B cell (primary cell): ENCODE measurements around the gene PARVG. TPM values are rescaled to one million over a fixed set of nuclear protein-coding genes. Genes with fewer than 3 reads are reported as not detected.

Experiments
- ATAC-seq: fragments of 200-7000 bp; cut with Tn5 transposase; one replicate; pipeline ENCODE4 v1.10.0; 2021; ENCODE audit warnings: low read depth, mild to moderate bottlenecking, moderate number of reproducible peaks, moderate library complexity
- CTCF ChIA-PET: fragments of 350-600 bp; sonication (Branson Sonifier 250); formaldehyde crosslinking; loops from one replicate; lab custom pipeline; 2021; ENCODE audit warnings: antibody characterized with exemption, inconsistent platforms; lab: Charles Lee
- POLR2A ChIA-PET: fragments of 350-600 bp; sonication (Branson Sonifier 250); formaldehyde crosslinking; loops from one replicate; lab custom pipeline; 2021; ENCODE audit warnings: antibody characterized with exemption; lab: Charles Lee
- DNase-seq: peaks from one replicate; pipeline ENCODE4 v3.0.0; 2013
- H2AFZ ChIP-seq: 2 replicates; pipeline ENCODE4 v1.6.1; 2012; ENCODE audit warnings: mild to moderate bottlenecking, low read depth, low read length; ENCODE audit not compliant: insufficient read depth, poor library complexity, severe bottlenecking
- H3K27ac ChIP-seq, 2 donors: 1 replicate in 1 of 2; 2 replicates in 1 of 2; pipeline ENCODE4 v1.5.1; 2012 to 2013; ENCODE audit warnings: low read length in 2 of 2, mild to moderate bottlenecking in 2 of 2, moderate library complexity in 1 of 2
- H3K27me3 ChIP-seq, 4 experiments: fragments of 200-600 bp in 1 of 4; sonication (generic) in 1 of 4; replicated peaks in 1 of 4; 1 replicate in 2 of 4; 2 replicates in 2 of 4; pipeline versions ENCODE4 v1.6.1 to v1.7.0; 2013 to 2016; ENCODE audit warnings: low read length in 3 of 4, mild to moderate bottlenecking in 2 of 4, mixed read lengths in 1 of 4, moderate library complexity in 1 of 4; ENCODE audit not compliant: insufficient read depth in 4 of 4, control insufficient read depth in 3 of 4; ENCODE audit errors: control extremely low read depth in 1 of 4
- H3K36me3 ChIP-seq, 2 experiments: replicated peaks in 1 of 2; 1 replicate in 1 of 2; 2 replicates in 1 of 2; pipeline versions ENCODE4 v1.6.1 to v1.7.1; 2013; ENCODE audit warnings: low read length in 1 of 2; ENCODE audit not compliant: insufficient read depth in 2 of 2, control insufficient read depth in 1 of 2; ENCODE audit errors: control extremely low read depth in 1 of 2, extremely low read depth in 1 of 2
- H3K4me1 ChIP-seq, 2 donors: fragments of 200-600 bp in 1 of 2; sonication (generic) in 1 of 2; 1 replicate in 1 of 2; 2 replicates in 1 of 2; pipeline versions ENCODE4 v1.5.1 to v1.6.1; 2013 to 2017; ENCODE audit warnings: low read length in 2 of 2; ENCODE audit not compliant: control insufficient read depth in 2 of 2, insufficient read depth in 2 of 2
- H3K4me2 ChIP-seq: replicated peaks from 2 replicates; pipeline ENCODE3; 2012; ENCODE audit warnings: mild to moderate bottlenecking, low read depth, low read length; ENCODE audit not compliant: poor library complexity, severe bottlenecking
- H3K4me3 ChIP-seq, 5 experiments: fragments of 200-600 bp in 1 of 5; sonication (generic) in 1 of 5; 1 replicate in 3 of 5; 2 replicates in 2 of 5; pipeline versions ENCODE4 v1.5.1 to v1.7.0; 2011 to 2016; ENCODE audit warnings: low read length in 4 of 5, mild to moderate bottlenecking in 4 of 5, low read depth in 2 of 5, control low read depth in 1 of 5, moderate library complexity in 1 of 5; ENCODE audit not compliant: insufficient read depth in 1 of 5; ENCODE audit errors: control extremely low read depth in 1 of 5, extremely low read depth in 1 of 5
- H3K79me2 ChIP-seq: fragments of 200-600 bp; sonication (generic); one replicate; pipeline ENCODE4 v1.6.0; 2016; ENCODE audit warnings: low read length; ENCODE audit not compliant: control insufficient read depth, insufficient read depth
- H3K9ac ChIP-seq: fragments of 200-600 bp; sonication (generic); 2 replicates; pipeline ENCODE4 v1.6.1; 2017; ENCODE audit warnings: mild to moderate bottlenecking, low read length, moderate library complexity
- H3K9me3 ChIP-seq, 3 donors: one replicate each; pipeline versions ENCODE4 v1.6.1 to v1.7.1; 2013; ENCODE audit warnings: low read length in 2 of 3; ENCODE audit not compliant: control insufficient read depth in 2 of 3, insufficient read depth in 1 of 3; ENCODE audit errors: control extremely low read depth in 1 of 3
- H4K20me1 ChIP-seq: 2 replicates; pipeline ENCODE4 v1.6.0; 2012; ENCODE audit warnings: mild to moderate bottlenecking, low read length; ENCODE audit not compliant: insufficient read depth, control insufficient read depth, poor library complexity, severe bottlenecking
- H3K27ac Mint-ChIP-seq: one replicate; pipeline ENCODE4 v1.8.0; 2021; ENCODE audit warnings: mixed read lengths
- H3K27me3 Mint-ChIP-seq: one replicate; pipeline ENCODE4 v1.8.0; 2021; ENCODE audit warnings: mixed read lengths
- H3K4me1 Mint-ChIP-seq: one replicate; pipeline ENCODE4 v1.8.0; 2021; ENCODE audit warnings: mixed read lengths
- H3K4me3 Mint-ChIP-seq: one replicate; pipeline ENCODE4 v1.8.0; 2021; ENCODE audit warnings: mixed read lengths
- H3K9me3 Mint-ChIP-seq: one replicate; pipeline ENCODE4 v1.8.0; 2022; ENCODE audit warnings: mixed read lengths; ENCODE audit not compliant: insufficient read depth
- EZH2 ChIP-seq: IDR thresholded peaks from 2 replicates; pipeline ENCODE4 v1.6.1; 2012; ENCODE audit warnings: borderline replicate concordance, low read depth, mild to moderate bottlenecking, moderate library complexity, low read length; ENCODE audit not compliant: insufficient read depth, poor library complexity, severe bottlenecking
- WGBS: methylation state at CpG from one replicate; pipeline ENCODE4 v1.1.5; 2013; ENCODE audit warnings: missing lambda C conversion rate; ENCODE audit not compliant: insufficient coverage; 5-methylcytosine and 5-hydroxymethylcytosine counted together
- intact Hi-C: fragments of 100-400 bp; cut with micrococcal nuclease; formaldehyde crosslinking; loops from one replicate; pipeline ENCODE4 v1.10.0; 2022
- polyA plus RNA-seq: library from polyadenylated mRNA; depleted of rRNA; stranded (reverse); fragments of >200 nt; gene quantifications from 2 replicates; pipeline ENCODE4 v1.2.3, GENCODE V29; 2012
- total RNA-seq, 2 donors: library from RNA; stranded (reverse); fragments of 120-200 nt in 1 of 2; gene quantifications; 1 replicate in 1 of 2; 2 replicates in 1 of 2; pipeline versions ENCODE4 v1.2.3 to v1.2.4, GENCODE V29; 2013 to 2022
- TF ChIP-seq, protein P1 (sequence below): fragments of 200-600 bp; IDR thresholded peaks from one replicate; pipeline ENCODE4 v1.8.0; 2022; ENCODE audit warnings: antibody characterized with exemption, mild to moderate bottlenecking

Gene PARVG
- total and polyA plus RNA-seq, 2 donors (not counting 1 experiment from before 2014, with no cell fraction given), result 247 to 698 TPM

- no peaks in the 10 kb centered on the region for H3K27me3 ChIP-seq
- H3K36me3 ChIP-seq, result peaks cover 0 to 12% of the 10 kb centered on the region in 2 experiments
- ChIA-PET POLR2A (interaction anchor here (0.7 kb wide), 1 partner anchor 80 kb away, joined by 3 read pairs; no protein-coding TSS in a partner anchor), CTCF (interaction anchor here (0.7 kb wide), 1 partner anchor 54 kb away, joined by 3 read pairs; no protein-coding TSS in a partner anchor)
- no peak overlapping the region for H3K27ac ChIP-seq
- TF ChIP-seq EZH2, result no peak
- TF ChIP-seq, protein P1, sequence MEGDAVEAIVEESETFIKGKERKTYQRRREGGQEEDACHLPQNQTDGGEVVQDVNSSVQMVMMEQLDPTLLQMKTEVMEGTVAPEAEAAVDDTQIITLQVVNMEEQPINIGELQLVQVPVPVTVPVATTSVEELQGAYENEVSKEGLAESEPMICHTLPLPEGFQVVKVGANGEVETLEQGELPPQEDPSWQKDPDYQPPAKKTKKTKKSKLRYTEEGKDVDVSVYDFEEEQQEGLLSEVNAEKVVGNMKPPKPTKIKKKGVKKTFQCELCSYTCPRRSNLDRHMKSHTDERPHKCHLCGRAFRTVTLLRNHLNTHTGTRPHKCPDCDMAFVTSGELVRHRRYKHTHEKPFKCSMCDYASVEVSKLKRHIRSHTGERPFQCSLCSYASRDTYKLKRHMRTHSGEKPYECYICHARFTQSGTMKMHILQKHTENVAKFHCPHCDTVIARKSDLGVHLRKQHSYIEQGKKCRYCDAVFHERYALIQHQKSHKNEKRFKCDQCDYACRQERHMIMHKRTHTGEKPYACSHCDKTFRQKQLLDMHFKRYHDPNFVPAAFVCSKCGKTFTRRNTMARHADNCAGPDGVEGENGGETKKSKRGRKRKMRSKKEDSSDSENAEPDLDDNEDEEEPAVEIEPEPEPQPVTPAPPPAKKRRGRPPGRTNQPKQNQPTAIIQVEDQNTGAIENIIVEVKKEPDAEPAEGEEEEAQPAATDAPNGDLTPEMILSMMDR, result no peak
- no peak overlapping the region for H2AFZ ChIP-seq
- ATAC-seq, result no peak
- H3K4me1 ChIP-seq, result peaks cover 16 to 26% of the 10 kb centered on the region in 2 donors
- Mint-ChIP-seq H3K27me3 (no peaks in the 10 kb centered on the region), H3K4me1 (peaks cover 35% of the 10 kb centered on the region), H3K4me3 (no peak overlapping the region), H3K9me3 (peaks cover 11% of the 10 kb centered on the region), H3K27ac (no peak overlapping the region)
- WGBS, result no CpG with 5 or more reads among the region's 4 CpGs
- intact Hi-C loops, result no loop called here
- no peak for DNase-seq
- no peak overlapping the region for H3K9ac ChIP-seq
- H3K4me3 ChIP-seq, result no peak overlapping the region
- H3K79me2 ChIP-seq, result no peaks in the 10 kb centered on the region
- peaks cover 1% of the 10 kb centered on the region for H4K20me1 ChIP-seq
- H3K4me2 ChIP-seq, result no peak overlapping the region
- H3K9me3 ChIP-seq, result peaks cover 0 to 13% (median 7%) of the 10 kb centered on the region in 3 donors
These were observed 30.0 kb downstream of the PARVG start for GRCh38 chr22:44210722-44211121.

GRCh38 chr22:44211256-44211945, 30.7 kb downstream of the PARVG start:
- Histone ChIP-seq H3K79me2 (no peaks in the 10 kb centered on the region), H3K27me3 (no peaks in the 10 kb centered on the region), H3K4me3 (no peak overlapping the region), H4K20me1 (no peaks in the 10 kb centered on the region), H3K4me2 (no peak overlapping the region), H3K9me3 (peaks cover 0 to 13% (median 11%) of the 10 kb centered on the region in 3 donors), H3K36me3 (peaks cover 0 to 5% of the 10 kb centered on the region in 2 experiments), H3K27ac (no peak overlapping the region), H2AFZ (no peak overlapping the region), H3K4me1 (peaks cover 14 to 21% of the 10 kb centered on the region in 2 donors), H3K9ac (no peak overlapping the region)
- intact Hi-C loops, result no loop called here
- peaks cover 11% of the 10 kb centered on the region for H3K9me3 Mint-ChIP-seq
- ATAC-seq (no peak), DNase-seq (no peak)
- TF ChIP-seq, protein P1, result no peak
- TF ChIP-seq EZH2, result no peak
- H3K4me1 Mint-ChIP-seq, result peaks cover 32% of the 10 kb centered on the region
- H3K27me3 Mint-ChIP-seq, result no peaks in the 10 kb centered on the region
- CTCF ChIA-PET, result no interaction called here
- 93% methylated on average over 6 of the region's 6 CpGs for WGBS
- POLR2A ChIA-PET, result no interaction called here
- H3K27ac Mint-ChIP-seq, result no peak overlapping the region
- H3K4me3 Mint-ChIP-seq, result no peak overlapping the region
